Islet of Langerhans (tissue), 1 donor: ENCODE data around the gene IFNA1.
"Not testable (repeated sequence)": the region's sequence is repeated elsewhere in the genome, so short reads cannot be mapped to it uniquely, and the experiment has no call there.

Experiments
- FAIRE-seq: peaks from one replicate; lab custom pipeline; 2011; peaks lifted over from hg19 to GRCh38; lab: Jason Lieb, UNC

Gene IFNA1

GRCh38 chr9:21440139-21440538 lies at the start of gene IFNA1:
Gene IFNA1 (plus strand): TSS chr9:21440439. CDS start chr9:21440508, 69 bp downstream.
- no peak for FAIRE-seq

GRCh38 chr9:21392270-21392669 lies 48.0 kb upstream of the IFNA1 start:
- no peak for FAIRE-seq

- FAIRE-seq = no peak
Measured at GRCh38 chr9:21395778-21396717, 44.2 kb upstream of the IFNA1 start.

GRCh38 chr9:21398955-21399489 lies 41.2 kb upstream of the IFNA1 start:
- no peak for FAIRE-seq

GRCh38 chr9:21399956-21400355 lies 40.3 kb upstream of the IFNA1 start:
- no peak for FAIRE-seq

- no peak for FAIRE-seq
Measured at GRCh38 chr9:21402386-21403251, 37.6 kb upstream of the IFNA1 start.

- no peak for FAIRE-seq
Measured at GRCh38 chr9:21404146-21404545, 36.1 kb upstream of the IFNA1 start.

- no peak for FAIRE-seq
Measured at GRCh38 chr9:21408817-21409216, 31.4 kb upstream of the IFNA1 start, which contains the start of gene IFNA8. Gene IFNA8 (plus strand): TSS chr9:21409117. CDS start chr9:21409177, 60 bp downstream.

GRCh38 chr9:21412107-21412506 lies 28.1 kb upstream of the IFNA1 start:
- no peak for FAIRE-seq

- no peak for FAIRE-seq
Measured at GRCh38 chr9:21413151-21413550, 27.1 kb upstream of the IFNA1 start.

- FAIRE-seq = no peak
Measured at GRCh38 chr9:21413624-21414023, 26.6 kb upstream of the IFNA1 start.

- no peak for FAIRE-seq
Measured at GRCh38 chr9:21414220-21414940, 25.9 kb upstream of the IFNA1 start.

GRCh38 chr9:21415493-21416267 lies 24.6 kb upstream of the IFNA1 start:
- no peak for FAIRE-seq

GRCh38 chr9:21428235-21428634 lies 12.0 kb upstream of the IFNA1 start:
- no peak for FAIRE-seq

GRCh38 chr9:21429191-21429590 lies 11.0 kb upstream of the IFNA1 start:
- no peak for FAIRE-seq

- no peak for FAIRE-seq
Measured at GRCh38 chr9:21432672-21433425, 7.4 kb upstream of the IFNA1 start.

GRCh38 chr9:21434202-21435014 lies 5.8 kb upstream of the IFNA1 start:
- no peak for FAIRE-seq

GRCh38 chr9:21435015-21435383 lies 5.2 kb upstream of the IFNA1 start:
- FAIRE-seq = not testable (repeated sequence)

- FAIRE-seq = no peak
Measured at GRCh38 chr9:21443849-21444625, 3.8 kb downstream of the IFNA1 start.
